GM18870 (cell line): ENCODE measurements around the gene KCTD11.
A peak's percentile ranks its signal among the peaks of the same experiment; 100 is the strongest.

Source experiments
- ATAC-seq: cut with Tn5 transposase; IDR thresholded peaks from one replicate; pipeline ENCODE4 v1.9.1; 2021; ENCODE audit warnings: moderate library complexity; ENCODE audit not compliant: unreplicated experiment

Gene KCTD11

GRCh38 chr17:7351665-7352502 lies at the start of gene KCTD11:
Gene KCTD11 (plus strand): TSS chr17:7352162.
- ATAC-seq, result peak; percentile 37

DNA sequence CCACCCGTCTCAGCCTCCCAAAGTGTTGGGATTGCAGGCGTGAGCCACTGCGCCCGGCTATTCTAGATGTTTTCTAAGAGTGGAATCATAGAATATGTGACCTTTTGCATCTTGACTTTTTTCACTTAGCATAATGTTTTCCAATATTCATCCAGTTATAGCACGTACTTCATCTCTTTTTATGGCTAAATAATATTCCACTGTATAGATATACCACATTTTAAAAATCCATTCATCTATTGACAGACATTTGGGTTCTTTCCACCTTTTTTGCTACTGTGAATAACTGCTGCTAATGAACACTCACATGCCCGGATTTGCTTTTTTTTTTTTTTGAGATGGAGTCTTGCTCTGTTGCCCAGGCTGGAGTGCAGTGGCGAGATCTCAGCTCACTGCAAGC lies 47.8 kb upstream of the KCTD11 start:
- ATAC-seq, result no peak

GRCh38 chr17:7306911-7307685 lies 44.9 kb upstream of the KCTD11 start, which contains the start of gene EIF5A:
Gene EIF5A (plus strand): TSS chr17:7307628. CDS start chr17:7309636, 2,008 bp downstream.
- peak; percentile 73 for ATAC-seq

DNA sequence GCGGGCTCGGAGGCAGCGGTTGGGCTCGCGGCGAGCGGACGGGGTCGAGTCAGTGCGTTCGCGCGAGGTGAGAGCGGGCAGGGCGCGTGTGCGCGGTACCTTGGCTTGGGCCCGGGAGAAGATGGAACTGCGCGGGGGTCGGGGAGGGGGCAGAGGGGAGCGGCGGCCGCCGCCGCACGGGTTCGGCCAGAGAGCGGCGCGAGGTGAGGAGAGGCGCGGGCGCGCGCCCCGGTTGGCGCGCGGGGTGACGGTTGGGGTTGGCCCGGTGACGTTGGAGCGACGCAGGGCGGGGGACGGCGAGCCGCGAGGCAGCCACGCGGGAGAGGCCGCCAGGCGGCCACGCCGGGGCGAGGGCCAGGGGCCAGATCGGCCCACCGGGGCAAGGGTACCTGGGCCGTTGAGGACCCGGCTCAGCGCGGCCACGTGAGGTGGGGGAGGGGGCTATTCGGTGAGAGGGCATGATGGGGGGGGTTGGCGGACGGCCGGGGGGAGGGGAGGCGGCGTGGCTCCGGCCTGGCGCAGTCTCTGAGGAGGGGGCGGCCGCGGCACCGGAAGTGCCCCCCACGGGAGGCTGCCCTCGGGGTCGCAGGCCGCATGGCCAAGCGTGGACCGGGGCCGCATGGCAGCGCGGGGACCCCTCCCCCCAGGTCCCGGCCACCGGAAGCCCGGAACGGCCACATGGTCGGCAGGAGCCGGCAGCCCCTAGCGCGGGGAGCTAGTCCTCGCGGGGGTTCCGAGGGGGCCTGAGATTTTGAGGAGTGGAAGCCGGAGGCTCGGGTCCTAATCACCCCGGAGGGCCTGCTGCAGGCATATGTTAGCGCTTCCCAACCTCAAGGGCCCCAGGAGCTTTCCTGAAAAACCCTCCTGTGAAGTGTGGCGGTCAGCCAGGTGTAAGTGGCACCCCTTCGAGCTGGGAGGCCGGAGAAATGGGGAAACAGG lies 44.0 kb upstream of the KCTD11 start:
- ATAC-seq, result no peak

- ATAC-seq, result no peak
These were observed 43.1 kb upstream of the KCTD11 start for GRCh38 chr17:7308625-7309433.

DNA sequence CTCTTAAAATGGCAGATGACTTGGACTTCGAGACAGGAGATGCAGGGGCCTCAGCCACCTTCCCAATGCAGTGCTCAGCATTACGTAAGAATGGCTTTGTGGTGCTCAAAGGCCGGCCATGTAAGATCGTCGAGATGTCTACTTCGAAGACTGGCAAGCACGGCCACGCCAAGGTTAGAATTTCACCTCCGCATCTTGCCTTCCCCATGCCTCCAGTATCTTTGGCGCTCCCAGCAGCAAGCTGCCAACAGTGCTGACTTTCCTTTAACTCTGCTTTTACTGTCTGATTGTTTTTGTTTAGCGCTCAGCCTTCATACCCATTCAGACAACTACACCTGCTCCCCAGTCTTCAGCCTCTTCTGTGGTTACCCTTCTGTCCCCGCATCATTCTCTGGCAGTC lies 42.3 kb upstream of the KCTD11 start:
- ATAC-seq, result no peak

- ATAC-seq, result no peak
These were observed 40.8 kb upstream of the KCTD11 start for GRCh38 chr17:7311110-7311705.

GRCh38 chr17:7312432-7313087 lies 39.4 kb upstream of the KCTD11 start:
- ATAC-seq, result no peak

DNA sequence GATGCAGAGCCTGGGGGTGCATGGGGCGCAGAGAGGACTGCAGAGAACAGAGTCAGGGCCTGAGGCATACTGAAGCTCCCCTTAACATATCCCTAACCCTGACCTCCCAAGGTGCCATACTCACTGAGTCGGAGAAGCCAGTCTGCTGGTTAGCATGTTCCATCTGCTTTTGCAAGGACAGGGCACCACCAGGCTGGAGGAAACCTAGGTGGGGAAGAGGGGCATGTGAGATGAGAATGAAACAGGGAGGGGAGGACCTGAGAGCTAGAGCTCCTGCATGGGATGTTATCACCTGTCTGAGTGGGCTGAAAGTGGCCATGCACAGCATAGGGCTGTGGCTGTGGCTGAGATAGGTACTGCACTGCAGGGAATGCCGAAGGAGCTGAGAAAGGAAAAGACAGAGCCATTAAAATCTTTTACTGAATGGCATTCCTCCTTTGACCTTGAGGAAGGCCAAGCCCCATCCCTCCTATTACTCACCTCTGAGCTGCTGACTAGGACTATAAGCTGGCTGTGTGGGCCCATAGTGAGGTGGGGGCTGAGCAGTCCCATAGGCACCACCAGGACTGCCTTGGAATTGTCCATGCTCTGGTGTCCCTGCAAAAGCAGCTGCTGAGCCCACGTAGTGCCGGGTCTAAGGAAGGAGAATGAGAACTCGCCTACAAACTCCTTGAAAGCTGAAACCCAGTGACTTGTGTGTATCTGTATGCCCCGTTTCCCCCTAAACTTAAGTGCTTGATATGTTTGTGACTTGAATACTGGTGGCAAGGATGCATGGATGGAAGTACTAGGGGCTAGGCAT lies 38.7 kb upstream of the KCTD11 start:
- no peak for ATAC-seq

DNA sequence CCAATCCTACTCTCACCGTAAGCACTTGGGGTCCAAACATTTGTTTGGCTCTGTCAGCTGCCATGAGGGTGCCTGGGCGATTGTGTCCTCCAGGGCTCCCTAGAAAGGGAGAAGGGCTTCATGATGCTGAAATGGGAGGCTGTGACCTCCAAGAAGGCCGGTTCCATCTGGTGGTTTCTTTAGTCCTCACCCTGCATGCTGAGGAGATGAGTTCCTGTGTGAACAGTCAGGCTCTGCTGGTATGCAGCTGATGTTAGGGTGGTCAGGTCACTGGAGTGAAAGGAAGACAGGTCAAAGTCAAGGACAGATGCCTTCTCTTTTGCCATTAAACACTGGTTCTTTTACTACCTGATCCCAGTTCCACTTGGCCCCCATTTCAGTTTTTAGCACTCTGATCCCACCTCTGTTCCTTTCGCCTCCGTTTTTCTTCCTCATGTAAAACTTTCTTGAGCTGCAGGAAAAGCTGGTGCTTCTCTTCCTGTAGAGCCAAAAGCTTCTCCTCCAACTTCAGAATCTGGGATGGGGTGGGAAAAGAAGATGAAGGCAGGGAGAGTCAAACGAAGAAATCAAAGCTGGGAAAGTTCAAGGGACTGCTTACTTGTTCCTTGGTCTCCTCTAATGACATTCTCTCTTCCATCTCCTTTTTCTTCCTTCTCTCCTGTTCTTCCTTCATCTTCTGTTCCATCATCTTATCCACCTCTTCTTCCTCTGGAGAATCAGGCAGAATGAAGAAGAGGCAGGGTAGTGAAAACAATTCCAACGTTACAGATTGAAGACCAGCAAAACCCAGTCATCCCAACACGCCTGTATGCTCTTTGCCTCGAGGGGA lies 37.9 kb upstream of the KCTD11 start:
- no peak for ATAC-seq

DNA sequence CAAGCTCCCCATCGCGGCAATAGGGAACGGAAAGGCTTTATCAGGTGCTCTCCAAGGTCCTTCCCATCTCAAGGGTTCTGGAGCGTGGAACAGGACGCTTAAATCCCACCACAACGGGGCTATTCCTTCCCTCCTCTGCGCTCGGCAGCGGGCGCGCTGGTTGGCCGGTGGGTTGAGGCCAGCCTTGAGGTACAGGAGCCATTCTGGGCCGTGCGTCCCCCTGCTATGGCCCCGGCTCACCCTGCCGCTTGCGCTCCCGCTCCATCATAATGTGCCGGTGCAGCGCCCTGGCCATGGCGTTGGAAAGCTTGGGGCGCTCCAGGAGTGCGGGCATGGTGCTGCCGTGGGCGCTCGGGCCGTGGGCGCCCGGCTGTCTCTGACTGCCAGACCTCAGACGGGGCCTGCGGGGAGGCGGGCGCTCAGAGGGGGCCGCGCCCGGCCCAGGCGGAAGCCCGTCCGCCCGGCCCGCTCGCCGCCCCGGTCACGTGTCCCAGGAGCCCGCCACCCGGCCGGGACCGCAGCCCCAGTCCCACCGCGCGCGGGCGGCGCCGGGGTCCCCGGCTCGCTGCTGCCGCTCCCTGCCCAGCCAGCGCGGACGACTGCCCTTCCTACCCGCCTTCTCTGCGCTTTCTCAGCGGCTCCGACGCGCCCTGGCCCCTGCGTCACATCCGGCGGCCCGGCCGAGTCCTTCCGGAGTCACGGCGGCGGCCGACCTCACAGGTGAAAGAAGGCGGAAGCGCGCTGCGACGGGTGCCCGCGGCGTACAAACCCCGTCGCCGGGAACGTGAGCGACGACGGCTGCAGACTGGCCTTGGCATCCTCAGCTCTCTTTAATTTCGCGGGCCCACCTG lies 37.0 kb upstream of the KCTD11 start, which contains the start of gene GPS2:
GPS2 (minus strand) TSS at position 642 of the 851 bp plus-strand sequence; CDS start at position 334, 308 bp downstream.
- ATAC-seq, result no peak

GRCh38 chr17:7315570-7316235 lies 36.3 kb upstream of the KCTD11 start:
- ATAC-seq, result no peak

DNA sequence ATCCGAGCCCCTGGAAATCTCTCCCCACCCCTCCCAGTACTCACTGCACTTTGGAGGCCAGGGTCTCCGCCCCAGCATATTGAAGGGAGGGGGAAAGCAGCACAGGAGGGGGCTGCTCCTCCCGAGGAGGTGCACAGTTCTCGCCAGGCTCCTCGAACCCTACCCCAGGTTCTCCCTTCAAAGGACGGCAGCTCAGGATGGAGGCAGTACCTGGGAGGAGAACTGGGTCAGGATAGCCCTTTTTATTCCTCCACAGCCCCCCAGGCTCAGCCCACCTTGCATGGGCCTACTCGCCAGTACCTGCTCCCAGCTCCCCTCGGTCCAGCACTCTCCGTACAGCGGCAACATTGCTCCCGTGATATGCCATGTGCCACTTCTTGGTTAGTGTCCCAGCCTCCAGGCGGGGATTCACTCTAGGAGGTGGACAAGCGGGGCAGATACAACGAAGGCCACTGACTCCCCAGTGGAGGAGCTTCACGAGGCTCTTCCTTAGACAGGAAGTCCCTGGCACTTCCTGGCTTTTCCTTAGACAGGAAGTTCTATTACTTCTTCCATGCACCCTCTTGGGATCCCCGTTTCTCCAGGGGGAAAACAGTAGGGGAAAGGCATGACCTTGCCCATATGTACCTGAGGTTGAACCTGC lies 34.7 kb upstream of the KCTD11 start:
- ATAC-seq, result no peak

DNA sequence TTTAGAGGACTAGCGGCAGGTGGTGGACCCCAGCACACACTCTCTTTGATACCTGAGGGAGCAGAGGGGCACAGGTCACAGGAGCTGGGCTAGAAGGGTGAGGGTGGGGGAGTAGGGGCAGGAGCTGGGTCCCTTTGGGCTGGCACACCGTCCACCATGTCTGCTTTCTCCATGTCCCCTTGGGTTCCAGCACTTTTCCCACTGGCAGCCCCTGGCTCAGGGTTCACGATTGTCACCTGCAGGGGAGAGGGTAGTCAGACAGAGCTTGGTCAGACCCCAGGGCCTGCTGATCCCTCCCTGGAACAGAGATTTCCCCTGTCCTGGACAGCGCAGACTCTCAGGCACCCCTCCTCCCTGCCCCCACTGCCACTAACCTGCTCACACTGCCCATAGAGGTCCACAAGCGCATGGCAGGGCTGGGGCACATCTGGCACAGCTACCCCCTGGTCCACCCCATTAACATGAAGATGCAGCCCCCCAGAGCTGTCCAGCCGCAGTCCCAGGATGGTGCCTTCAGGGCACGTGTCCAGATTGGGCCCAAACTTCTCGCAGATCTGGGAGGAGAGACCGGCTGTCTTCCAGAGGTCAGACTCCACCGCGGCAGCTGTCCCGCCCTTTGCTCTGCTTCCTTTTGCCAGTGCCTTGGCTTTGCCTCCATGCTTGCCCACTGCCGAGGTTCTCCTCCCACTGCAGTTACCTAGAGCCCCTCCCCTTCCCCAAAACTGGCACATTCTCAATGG lies 33.7 kb upstream of the KCTD11 start:
- no peak for ATAC-seq

DNA sequence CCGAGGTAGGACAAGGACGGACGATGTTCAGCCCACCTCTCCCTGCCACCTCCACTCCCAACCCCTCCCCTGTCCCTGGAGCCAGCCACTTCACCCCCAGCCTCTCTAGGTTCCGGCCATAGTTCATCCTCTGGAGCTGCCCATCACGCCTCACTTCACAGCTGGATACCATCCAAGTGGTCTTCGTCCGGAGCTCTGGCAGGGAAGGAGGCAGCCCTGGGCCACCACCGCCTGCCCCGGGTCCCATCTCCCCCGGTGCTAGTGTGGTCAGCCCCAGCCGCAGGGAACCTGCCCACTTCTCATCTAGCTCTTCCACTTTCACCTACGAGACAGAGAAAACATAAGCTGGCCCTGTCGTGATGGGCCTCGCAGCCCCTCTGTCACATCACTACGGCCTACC lies 30.5 kb upstream of the KCTD11 start:
- ATAC-seq, result no peak
